ENCODE measurements around the gene MEI1.
"Not testable (repeated sequence)": the region's sequence is repeated elsewhere in the genome, so short reads cannot be mapped to it uniquely, and the experiment has no call there.

Gene MEI1

DNA sequence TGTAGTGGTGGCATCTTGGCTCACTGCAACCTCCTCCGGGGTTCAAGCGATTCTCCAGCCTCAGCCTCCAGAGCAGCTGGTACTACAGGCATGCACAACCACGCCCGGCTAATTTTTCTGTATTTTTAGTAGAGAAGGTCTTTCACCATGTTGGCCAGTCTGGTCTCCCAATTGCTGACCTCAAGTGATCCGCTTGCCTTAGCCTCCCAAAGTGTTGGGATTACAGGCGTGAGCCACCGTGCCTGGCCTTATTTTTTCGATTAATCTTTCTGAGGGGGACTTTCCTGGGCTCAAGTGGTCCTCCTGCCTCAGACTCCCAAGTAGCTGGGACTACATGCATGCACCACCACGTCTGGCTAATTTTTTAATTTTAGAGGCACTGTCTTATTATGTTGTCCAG lies 16.3 kb upstream of the MEI1 start:
- no peak for DNase-seq (ENCODE audit: low read depth)

DNA sequence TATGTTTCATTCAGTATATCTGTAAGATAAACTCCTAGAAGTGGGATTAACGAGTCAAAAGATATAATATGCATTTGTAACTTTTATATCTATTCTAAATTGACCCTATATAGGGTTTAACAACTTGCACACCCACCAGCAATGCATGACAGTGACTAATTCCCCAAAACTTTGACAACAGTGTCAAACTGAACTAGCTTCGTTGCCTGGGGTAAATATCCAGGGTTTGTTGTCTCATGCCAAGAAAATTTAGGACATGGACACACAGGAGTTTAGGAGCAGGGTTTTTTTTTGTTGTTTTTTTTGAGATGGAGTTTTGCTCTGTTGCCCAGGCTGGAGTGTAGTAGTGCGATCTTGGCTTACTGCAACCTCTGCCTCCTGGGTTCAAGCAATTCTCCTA lies 15.7 kb upstream of the MEI1 start:
- DNase-seq (ENCODE audit: low read depth) = no peak

DNA sequence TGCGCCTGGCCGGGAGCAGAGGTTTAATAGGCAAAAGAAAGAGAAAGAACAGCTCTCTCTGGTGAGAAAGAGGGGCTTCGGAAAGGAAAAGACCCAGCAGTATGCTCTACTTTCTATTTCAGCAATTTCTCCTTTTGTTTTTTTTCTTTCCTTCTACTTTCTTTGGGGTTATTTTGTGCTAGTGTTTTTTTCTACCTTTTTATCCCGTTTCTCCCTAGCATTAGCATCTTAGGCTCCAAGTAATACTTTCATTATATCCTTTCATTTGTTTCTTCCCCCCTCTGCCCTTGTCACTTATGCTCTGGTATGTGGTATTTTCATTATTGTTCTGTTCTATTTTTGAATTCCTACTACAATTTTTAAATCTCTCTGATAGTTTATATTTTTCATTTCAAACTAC lies 15.1 kb upstream of the MEI1 start:
- no peak for DNase-seq (ENCODE audit: low read depth)

DNA sequence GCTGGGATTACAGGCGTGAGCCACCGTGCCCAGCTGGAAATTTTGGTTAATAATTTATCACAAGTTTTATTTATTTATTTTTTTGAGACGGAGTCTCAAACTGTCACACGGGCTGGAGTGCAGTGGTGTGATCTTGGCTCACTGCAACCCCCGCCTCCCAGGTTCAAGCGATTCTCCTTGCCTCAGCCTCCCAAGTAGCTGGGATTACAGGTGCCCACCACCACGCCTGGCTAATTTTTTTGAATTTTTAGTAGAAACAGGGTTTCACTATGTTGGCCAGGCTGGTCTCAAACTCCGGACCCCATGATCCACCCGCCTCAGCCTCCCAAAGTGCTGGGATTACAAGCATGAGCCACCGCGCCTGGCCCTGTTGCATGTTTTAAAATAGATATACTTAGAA lies 12.4 kb upstream of the MEI1 start:
- not testable (repeated sequence) for DNase-seq (ENCODE audit: low read depth)

DNA sequence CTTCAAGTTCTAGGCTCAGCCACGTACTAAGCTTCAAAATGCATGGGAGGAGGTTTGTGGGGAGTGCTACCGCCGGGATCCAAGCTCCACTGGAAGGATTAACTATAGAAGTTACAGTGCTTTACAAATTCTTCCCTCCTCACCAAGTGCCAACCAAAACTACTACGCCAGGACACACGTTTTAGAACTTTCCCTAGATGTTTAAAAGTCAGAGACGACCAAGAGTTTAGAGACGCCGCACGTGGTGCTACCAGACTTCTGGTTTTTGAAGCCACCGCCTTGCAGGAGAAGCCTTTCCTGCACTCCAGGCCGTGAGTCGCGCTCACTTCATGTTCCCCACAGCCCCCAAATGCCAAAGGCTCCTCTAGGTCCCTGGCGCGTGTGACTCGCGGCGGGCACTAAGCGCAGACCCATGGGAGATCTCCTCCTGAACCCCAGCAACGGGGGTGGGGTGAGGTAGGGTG lies 11.4 kb upstream of the MEI1 start:
- DNase-seq (ENCODE audit: low read depth) = no peak

DNA sequence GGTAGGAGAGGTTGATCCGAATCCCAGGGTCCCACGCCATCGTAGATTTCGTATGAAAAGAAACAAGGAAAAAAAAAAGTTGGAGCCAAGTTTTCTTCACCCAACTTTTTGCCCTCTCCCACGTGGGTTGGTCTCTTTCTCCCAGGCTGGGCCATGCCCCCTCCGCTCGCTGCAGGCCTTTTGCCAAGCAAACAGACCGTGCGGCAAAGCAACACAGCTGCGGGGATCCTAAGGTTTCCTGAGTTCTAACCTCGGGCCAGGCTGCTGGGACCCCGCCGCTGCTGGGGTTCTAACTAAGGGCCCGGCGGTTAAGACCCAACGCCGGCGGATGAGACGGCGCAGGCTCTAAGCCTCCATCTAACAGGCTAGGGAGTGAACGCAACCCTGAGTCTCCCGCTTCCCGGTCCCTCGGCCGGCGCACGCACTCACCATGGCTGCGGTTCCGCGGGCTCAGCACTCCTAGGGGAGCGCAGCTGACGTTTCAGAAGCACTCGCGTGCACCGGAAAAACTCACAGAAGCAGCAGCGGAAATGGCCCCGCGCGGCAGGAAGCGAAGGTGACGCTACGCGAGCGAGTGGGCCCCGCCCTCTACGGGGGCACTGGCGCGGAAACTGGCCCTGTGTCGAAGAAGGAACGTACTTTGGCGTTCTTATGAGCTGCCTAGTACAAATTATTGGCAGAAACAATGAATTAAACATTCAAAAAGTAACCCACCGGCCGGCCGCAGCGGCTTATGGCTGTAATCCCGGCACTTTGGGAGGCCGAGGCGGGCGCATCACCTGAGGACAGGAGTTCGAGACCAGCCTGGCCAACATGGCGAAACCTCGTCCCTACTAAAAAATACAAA lies 10.7 kb upstream of the MEI1 start, which contains the start of gene SNU13:
Gene SNU13, minus strand, starts transcription at position 503 of the 847 bp plus-strand sequence. Its CDS starts 71 bp downstream, at position 432.
- DNase-seq (ENCODE audit: low read depth) = peak; percentile 84

DNA sequence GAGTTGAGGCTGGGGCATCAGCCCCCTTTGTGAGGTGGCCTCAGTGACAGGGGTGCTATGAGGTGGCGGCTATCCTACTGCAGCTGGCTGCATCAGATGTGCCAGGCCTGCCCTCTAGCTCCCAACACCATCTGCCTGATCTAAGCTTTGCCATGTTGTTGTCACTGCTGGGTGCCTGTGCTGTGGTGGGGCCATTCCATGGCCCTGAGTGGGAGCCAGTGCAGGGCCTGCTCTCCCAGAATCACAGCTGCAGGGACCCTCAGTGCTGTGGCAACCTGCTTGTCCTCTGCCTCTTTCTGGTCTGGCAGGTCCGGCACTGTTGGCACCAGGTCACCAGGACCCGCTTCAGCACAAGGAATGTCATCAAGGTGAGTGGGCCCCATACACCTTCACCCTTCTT lies 8.8 kb upstream of the MEI1 start:
- no peak for DNase-seq (ENCODE audit: low read depth)

DNA sequence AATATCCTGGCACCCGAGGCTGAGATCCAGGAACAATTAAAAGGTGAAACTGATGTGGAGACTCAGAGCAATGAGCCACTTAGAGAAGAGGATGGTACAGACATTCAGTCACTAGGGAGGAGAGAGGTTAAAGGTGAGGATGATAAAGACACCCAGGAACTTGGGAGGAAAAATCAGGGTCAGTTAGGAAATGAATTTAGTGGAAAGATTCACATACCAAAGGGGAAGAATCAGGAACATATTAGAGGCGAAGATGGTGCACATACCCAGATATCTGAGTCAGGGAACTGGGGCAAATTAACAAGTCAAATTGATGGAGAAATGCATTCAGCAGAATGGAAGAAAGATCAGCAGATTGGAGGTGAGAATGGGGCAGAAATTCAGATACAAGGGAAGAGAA lies 4.1 kb upstream of the MEI1 start:
- no peak for DNase-seq (ENCODE audit: low read depth)

DNA sequence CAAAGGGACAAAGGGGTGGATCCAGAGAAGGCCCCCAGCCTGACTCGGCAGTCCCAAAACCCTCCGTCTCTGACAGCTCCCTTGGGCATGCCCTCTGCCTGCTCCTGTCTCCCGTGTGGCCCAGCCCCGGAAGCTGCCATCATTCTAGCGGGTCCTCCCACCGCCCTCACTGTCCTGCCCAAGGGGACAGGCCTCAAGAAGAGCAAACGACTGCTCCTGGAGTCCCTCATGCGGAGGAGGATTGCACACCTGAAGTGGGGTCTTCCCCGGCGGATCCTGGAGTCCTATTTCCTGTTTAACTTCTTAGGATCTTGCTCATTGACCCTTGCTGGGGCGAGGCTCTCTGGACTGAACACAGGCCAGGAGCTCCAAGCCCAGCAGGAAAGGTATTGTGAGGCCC lies 2.6 kb upstream of the MEI1 start:
- DNase-seq (ENCODE audit: low read depth) = no peak

DNA sequence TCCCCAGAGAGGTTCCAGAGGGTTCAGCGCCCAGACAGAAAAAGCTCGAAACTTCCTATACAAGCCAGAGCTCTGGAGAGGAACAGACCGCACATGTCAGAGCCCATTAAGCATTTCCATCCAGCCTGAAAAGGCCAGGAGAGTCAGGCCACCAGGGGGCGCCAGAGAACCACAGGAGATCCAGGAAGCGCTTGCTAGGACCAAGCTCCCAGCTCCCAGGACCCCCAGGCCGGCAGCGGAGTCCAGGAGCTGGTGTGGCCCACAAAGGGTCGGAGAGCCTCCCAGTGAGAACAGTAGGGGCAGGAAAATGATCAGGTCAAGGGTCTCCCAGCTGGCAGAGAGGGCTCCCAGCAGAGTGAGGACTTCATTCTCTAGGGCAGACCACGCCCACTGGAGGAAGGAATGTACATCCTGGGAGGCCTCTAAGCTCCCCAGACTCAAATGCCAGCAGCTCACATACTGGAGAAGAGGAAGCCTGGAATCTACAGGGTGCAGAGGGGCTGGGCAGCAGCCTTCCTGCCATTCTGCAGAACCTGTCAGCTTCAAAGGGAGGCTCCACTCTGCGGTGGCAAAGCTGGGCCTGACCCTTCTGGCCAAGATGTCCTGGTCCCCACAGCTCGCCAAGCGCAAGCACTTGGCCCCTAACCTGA lies 2.1 kb upstream of the MEI1 start:
- DNase-seq (ENCODE audit: low read depth) = peak; percentile 65

DNA sequence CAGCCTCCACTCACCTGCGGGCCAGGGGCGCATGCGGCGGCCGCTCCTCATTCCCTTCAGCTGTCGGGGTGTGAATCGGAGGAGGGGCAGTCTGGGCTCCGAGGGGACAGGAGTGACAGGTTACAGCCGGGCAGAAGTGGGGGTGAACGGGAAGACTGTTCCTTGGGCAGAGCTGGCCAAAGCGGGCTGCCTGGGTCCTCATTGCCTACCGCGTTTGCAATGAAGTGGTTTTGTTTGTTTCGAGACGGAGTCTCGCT lies 733 bp downstream of the MEI1 start:
- DNase-seq (ENCODE audit: low read depth) = no peak

DNA sequence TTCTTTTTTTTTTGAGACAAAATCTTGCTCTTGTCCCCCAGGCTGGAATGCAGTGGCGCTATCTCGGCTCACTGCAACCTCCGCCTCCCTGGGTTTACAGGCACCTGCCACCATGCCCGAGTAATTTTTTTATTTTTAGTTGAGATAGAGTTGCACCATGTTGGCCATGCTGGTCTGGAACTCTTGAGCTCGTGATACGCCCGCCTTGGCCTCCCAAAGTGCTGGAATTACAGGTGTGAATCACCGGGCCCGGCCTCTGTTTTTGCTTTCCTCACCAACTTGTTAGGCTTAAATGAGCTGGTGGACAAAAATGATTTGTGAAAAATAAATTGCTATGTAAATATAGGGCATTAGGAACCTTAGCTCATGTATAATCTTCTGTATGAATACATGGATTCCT lies 3.5 kb downstream of the MEI1 start:
- no peak for DNase-seq (ENCODE audit: low read depth)

DNA sequence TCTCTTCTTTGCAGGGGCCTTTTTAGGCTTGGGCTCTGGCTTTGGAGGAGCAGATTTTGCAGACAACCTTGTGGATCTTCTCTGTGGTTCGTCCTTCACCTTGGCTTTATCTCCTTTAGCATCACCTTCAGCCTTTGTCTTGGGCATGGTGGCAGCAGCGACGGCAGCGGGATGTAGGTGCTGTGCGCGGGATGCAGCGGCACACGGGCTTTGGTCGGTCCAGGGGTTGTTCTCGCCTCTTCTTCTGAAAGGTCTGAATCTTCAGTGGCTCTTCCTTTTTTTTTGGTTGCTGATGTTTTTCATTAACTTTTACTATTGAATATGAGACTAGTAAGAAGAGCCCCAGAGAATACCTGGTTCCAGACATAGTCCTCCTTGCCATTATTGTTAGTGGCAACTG lies 10.0 kb downstream of the MEI1 start:
- DNase-seq (ENCODE audit: low read depth) = no peak

DNA sequence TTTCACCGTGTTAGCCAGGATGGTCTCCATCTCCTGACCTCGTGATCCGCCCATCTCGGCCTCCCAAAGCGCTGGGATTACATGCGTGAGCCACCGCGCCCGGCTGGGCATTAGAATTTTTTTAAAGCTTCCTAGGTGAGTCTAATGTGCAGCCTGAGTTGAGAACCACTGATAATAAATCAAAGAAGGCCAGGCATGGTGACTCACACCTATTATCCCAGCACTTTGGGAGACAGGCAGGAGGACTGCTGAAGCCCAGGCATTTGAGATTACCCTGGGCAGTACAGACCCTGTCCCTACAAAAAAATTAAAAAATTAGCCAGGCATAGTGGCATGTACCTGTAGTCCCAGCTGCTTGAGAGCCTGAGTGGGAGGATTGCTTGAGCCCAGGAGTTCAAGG lies 13.7 kb downstream of the MEI1 start:
- DNase-seq (ENCODE audit: low read depth) = no peak

DNA sequence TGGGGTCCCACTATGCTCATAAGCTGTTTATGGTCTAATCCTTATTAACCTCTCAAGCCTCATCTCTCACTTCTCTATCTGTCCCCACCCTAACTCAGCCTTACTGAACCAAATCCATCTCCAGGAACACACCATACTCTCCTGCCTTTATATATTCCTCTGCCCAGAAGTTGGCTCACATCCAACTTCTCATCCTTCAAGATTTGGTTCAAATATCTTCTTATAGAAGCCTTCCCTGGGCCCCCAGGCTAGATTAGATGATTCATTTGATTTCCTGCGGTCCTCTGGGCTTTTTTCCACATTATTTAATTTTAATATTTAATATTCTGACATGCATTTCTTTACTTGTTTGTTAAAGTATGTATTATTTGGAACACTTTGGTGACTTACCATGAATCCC lies 23.2 kb downstream of the MEI1 start:
- no peak for DNase-seq (ENCODE audit: low read depth)

DNA sequence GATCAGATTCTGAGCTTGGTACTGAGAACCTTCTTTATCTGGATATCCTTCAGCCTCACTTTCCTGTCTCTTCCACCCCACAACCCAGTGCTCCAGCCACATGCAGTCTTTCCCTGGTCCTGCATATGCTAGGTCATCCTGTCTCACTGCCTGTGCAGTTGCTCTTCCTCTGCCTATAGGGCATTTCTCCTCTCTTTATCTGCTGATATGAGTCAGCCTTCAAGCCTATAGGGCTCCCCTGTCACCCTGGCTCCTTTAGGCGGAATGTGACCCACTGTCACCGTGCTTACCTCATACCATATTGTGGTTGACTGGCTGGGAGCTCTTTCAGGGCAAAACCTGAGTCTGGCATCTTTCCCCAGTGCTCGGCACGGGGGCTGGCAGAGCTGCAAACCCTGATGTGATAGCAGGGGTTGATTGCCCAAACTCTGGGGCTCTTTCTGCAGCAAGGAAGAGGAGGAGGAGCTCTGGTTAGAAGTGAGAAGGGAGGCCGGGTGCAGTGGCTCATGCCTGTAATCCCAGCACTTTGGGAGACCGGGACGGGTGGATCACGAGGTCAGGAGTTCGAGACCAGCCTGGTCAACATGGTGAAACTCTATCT lies 26.3 kb downstream of the MEI1 start:
- DNase-seq (ENCODE audit: low read depth) = no peak

DNA sequence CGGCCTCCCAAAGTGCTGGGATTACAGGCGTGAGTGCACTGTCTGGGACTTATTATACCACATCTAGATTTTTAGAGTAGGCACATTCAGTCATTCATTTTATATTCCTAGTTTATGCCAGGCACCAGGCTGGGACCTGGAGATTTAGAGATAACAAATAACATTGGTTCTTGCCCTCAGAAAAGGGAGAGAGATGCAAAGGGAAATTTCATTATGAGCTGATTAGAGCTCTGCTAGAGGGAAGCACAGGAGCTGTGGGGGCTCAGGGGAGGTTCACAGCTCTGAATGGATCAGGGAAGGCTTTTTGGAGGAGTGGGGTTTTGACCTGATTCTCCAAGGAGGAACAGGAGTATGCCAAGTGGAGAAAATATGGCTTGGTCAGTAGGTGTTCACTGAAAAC lies 32.3 kb downstream of the MEI1 start:
- DNase-seq (ENCODE audit: low read depth) = no peak

DNA sequence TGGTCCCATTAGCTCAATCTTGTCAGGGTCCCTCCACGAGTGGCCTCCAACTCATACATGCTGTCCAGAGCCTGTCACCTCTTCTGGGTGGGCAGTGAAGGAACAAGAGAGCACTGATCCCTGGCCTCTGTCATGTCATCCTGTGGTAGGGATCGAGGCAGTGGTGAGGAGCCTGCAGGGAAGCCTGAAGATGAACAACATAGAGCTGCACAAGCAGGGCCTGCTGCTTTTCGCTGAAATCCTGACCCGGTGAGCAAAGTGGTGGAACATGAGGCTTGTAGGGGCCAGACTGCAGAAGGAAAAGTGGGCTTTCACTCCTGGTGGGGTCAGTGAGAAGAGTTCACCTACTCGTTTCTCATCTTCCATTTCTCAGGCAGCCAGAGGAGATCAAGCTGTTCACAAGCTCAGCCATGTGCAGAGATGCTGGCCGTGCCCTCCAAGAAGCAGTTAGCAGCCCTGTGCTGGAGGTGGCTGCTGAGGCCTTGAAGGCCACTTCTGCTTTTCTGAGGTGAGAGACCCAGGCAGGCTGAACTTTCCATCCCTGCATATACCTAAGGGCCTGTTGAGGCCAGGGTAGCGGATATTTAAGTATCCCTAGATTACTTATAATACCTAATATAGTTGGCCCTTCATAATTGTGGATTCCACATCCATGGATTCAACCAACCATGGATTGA lies 32.9 kb downstream of the MEI1 start:
- DNase-seq (ENCODE audit: low read depth) = no peak

DNA sequence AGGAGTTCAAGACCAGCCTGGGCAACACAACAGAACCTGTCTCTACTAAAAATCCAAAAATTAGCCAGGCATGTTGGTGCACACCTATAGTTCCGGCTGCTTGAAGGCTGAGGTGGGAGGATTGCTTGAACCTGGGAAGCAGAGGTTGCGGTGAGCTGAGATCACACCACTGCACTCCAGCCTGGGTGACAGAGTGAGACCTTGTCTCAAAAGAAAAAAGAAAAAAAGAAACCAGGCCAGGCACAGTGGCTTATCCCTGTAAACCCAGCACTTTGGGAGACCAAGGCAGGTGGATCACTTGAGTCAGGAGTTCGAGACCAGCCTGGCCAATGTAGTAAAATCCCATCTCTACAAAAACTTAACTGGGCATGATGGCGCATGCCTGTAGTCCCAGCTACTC lies 33.9 kb downstream of the MEI1 start:
- DNase-seq (ENCODE audit: low read depth) = not testable (repeated sequence)

DNA sequence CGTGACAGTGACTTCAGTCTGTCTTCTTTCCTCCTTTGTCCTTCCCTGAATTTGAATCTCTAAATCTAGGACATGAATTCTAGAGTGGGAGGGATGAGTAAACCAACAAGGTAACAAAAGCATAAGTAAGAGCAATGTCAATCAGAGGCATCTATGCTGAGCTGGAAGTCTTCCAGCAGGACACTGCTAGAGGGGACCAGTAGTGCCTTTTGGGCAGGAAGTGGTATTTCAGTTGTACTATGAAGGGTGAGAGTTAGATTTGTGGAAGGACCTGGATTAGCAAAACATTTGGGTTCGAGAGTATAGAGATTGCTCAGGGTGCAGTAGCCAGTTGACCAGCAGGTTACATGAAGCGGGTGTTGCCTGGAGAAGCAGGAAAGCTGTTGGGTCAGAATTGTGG lies 40.3 kb downstream of the MEI1 start:
- no peak for DNase-seq (ENCODE audit: low read depth)

DNA sequence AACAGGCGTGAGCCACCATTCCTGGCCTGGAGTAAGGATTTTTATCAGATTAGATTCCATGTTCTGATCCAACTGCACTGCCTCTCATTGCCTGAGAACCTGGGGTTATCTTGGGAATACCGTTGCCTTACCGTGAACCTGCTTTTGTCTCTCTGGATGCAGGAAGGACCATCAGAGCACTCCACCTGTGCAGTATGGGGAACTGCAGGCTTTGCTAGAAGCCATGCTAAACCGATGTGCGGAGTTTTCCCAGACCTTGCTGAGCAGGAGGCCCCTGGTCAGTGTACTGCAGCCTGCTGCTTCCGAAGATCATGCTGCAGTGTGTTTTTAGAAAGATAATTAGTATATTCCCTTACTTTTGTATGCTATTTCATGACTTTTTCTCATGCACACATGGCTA lies 43.6 kb downstream of the MEI1 start:
- DNase-seq (ENCODE audit: low read depth) = no peak

DNA sequence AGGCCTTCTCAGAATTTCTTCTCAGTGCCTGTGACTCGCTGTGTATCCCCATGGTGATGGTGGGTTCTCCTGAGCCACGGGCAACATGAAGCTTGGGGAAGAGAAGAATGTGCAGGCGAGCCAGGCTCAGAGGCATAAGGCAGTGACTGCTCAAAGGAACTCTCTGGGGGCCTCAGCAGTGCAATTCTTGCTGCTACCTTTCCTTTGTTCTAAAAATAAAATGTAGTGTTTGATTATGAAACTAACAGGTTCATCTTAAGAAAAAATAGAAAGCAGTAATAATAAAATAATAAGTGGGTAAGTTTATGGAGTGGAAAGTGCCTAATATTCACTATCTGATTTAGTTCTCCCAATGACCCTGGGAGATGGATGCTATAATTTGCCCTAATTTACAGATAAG lies 46.7 kb downstream of the MEI1 start:
- no peak for DNase-seq (ENCODE audit: low read depth)
